ENCODE measurements around the gene TSHZ3. TPM values are rescaled to one million over a fixed set of nuclear protein-coding genes. Genes with fewer than 3 reads are reported as not detected.

The TSHZ3 gene
- total and polyA plus RNA-seq, 2 of the 8 experiments (the other 6 are each of a cell fraction or from before 2014, with no cell fraction given) = 3.1 to 12.3 TPM

- Histone ChIP-seq H2AK5ac (ENCODE audit: low read depth, low read length) (no peak overlapping the region), H3K14ac (ENCODE audit: insufficient read length) (no peak overlapping the region), H3K4ac (replicated peaks; ENCODE audit: insufficient read length, low read depth, low read length) (no peak overlapping the region), H2BK15ac (ENCODE audit: low read length) (no peak overlapping the region), H2AFZ (ENCODE audit: low read length) (no peak overlapping the region), H3K27me3 (replicated peaks in 1 of 4; ENCODE audit: control insufficient read depth in 3 of 4, extremely low read depth in 1 of 4, insufficient read depth in 3 of 4, low read length in 3 of 4) (no peaks in the 10 kb centered on the region), H4K5ac (ENCODE audit: insufficient read length, low read depth, low read length) (no peak overlapping the region), H3K79me2 (ENCODE audit: control insufficient read depth in 1 of 2, insufficient read depth in 2 of 2, low read length in 2 of 2) (no peaks in the 10 kb centered on the region), H2BK12ac (ENCODE audit: low read depth, low read length) (no peak overlapping the region), H3K23me2 (ENCODE audit: low read depth, low read length) (no peaks in the 10 kb centered on the region), H2BK20ac (ENCODE audit: low read length) (no peak overlapping the region), H3K18ac (ENCODE audit: extremely low read depth, low read length) (0 out of 2 replicates have a peak overlapping the region, but pooled peaks have one; percentile 9), H3K79me1 (ENCODE audit: low read depth, low read length) (no peaks in the 10 kb centered on the region), H4K8ac (ENCODE audit: extremely low read depth, insufficient read depth, low read length) (no peak overlapping the region), H3K9me3 (ENCODE audit: insufficient read depth in 2 of 2, low read depth in 1 of 2, low read length in 1 of 2) (no peaks in the 10 kb centered on the region), H3K36me3 (ENCODE audit: control insufficient read depth in 2 of 4, insufficient read depth in 4 of 4, low read length in 3 of 4) (no peaks in the 10 kb centered on the region), H3K27ac (ENCODE audit: low read depth, low read length) (no peak overlapping the region), H3K23ac (ENCODE audit: insufficient read length) (no peak overlapping the region), H3K4me3 (ENCODE audit: extremely low read depth in 1 of 4, insufficient read depth in 2 of 4, low read depth in 3 of 4, low read length in 4 of 4) (no peak overlapping the region), H4K91ac (replicated peaks; ENCODE audit: insufficient read length, low read length) (no peak overlapping the region), H2BK5ac (ENCODE audit: low read depth, low read length) (no peak overlapping the region), H2BK120ac (replicated peaks; ENCODE audit: low read depth, low read length) (no peak overlapping the region), H3K4me1 (replicated peaks in 1 of 4; ENCODE audit: control insufficient read depth in 3 of 4, insufficient read depth in 4 of 4, low read length in 3 of 4) (no peaks in the 10 kb centered on the region; a peak in 3 of 7 replicates), H3K9ac (replicated peaks in 1 of 4; ENCODE audit: extremely low read depth in 1 of 4, low read depth in 3 of 4, low read length in 3 of 4) (no peak overlapping the region), H4K20me1 (replicated peaks in 1 of 2; ENCODE audit: control insufficient read depth in 1 of 2, insufficient read depth in 2 of 2, low read length in 2 of 2) (no peaks in the 10 kb centered on the region), H3K4me2 (ENCODE audit: insufficient read depth in 1 of 2, low read depth in 2 of 2, low read length in 2 of 2) (no peak overlapping the region), H3K56ac (replicated peaks; ENCODE audit: insufficient read length, low read depth, low read length) (no peak overlapping the region)
- CTCF ChIA-PET (ENCODE audit: partially characterized antibody) = interaction anchor here (1.1 to 4.7 kb wide), 3 partner anchors 12 to 414 kb away, joined by 3 to 19 read pairs (median 3); no protein-coding TSS in a partner anchor
- FAIRE-seq (no peak), DNase-seq (ENCODE audit: low read depth in 1 of 2, low spot score in 2 of 2) (no peak)
- POLR2A ChIA-PET (ENCODE audit: partially characterized antibody) = interaction anchor here (1.7 kb wide), 1 partner anchor 54 kb away, joined by 4 read pairs; no protein-coding TSS in a partner anchor
- WGBS, 2 experiments (ENCODE audit: extremely low coverage in 1 of 2, insufficient coverage in 1 of 2, insufficient read length in 1 of 2, insufficient replicate concordance in 2 of 2, low coverage in 1 of 2, low lambda C conversion rate in 2 of 2, missing lambda C conversion rate in 1 of 2) = 89% methylated on average over 3 of the region's 3 CpGs; no CpG with 5 or more reads in 1 of the 2 experiments
- TF ChIP-seq HDAC6 (IDR thresholded peaks at IDR 0.05; ENCODE audit: low read depth, low read length) (no peak), RBBP5 (IDR thresholded peaks at IDR 0.05; ENCODE audit: borderline replicate concordance, low read depth, low read length) (no peak), JUND (IDR thresholded peaks at IDR 0.05; ENCODE audit: low read length) (no peak), ZNF274 (IDR thresholded peaks at IDR 0.05; ENCODE audit: borderline replicate concordance, extremely low read depth, low read length) (no peak), EGR1 (IDR thresholded peaks at IDR 0.05; ENCODE audit: borderline replicate concordance, low read depth, low read length) (no peak), JUN (IDR thresholded peaks at IDR 0.05; ENCODE audit: low read depth, low read length) (no peak), SIN3A (conservative IDR thresholded peaks at IDR 0.05 in 1 of 2, IDR thresholded peaks at IDR 0.05 in 1 of 2; ENCODE audit: low read depth in 1 of 2, low read length in 2 of 2) (no peak), CHD1 (IDR thresholded peaks at IDR 0.05; ENCODE audit: low read depth, low read length) (no peak), SIRT6 (IDR thresholded peaks at IDR 0.05; ENCODE audit: low read length) (no peak), RXRA (IDR thresholded peaks at IDR 0.05; ENCODE audit: insufficient read depth, low read depth, low read length) (no peak), CHD2 (IDR thresholded peaks at IDR 0.05; ENCODE audit: low read length) (no peak), E2F6 (IDR thresholded peaks at IDR 0.05) (no peak), SUZ12 (IDR thresholded peaks at IDR 0.05; ENCODE audit: low read length) (no peak)
These were observed 88.1 kb downstream of the TSHZ3 start for GRCh38 chr19:31261019-31261602.
